Bone marrow (tissue), 2 donors: ENCODE measurements around the gene PTTG1IP.
A peak's percentile ranks its signal among the peaks of the same experiment; 100 is the strongest.
"Not testable (repeated sequence)": the region's sequence is repeated elsewhere in the genome, so short reads cannot be mapped to it uniquely, and the experiment has no call there.

Source experiments
- DNase-seq, 2 donors: peaks; one replicate each; lab custom pipeline; 2025; lab: John Stamatoyannopoulos, UW

PTTG1IP gene

GRCh38 chr21:44873356-44874239, at the start of gene PTTG1IP:
TSS of gene PTTG1IP (minus strand) at chr21:44873690. CDS start at chr21:44873616, 74 bp downstream.
- peak; percentile 92 for DNase-seq

- no peak for DNase-seq
Measured at GRCh38 chr21:44921928-44922327, 48.4 kb upstream of the PTTG1IP start.

GRCh38 chr21:44920694-44921604, 47.5 kb upstream of the PTTG1IP start, which contains the start of gene ITGB2:
TSS of gene ITGB2 (minus strand) at chr21:44920899. CDS start at chr21:44910782, 10,117 bp downstream.
- peak; percentile 14 to 71 for DNase-seq

- DNase-seq = no peak
Measured at GRCh38 chr21:44919913-44920693, 46.6 kb upstream of the PTTG1IP start.

- DNase-seq = no peak
Measured at GRCh38 chr21:44919111-44919912, 45.8 kb upstream of the PTTG1IP start.

GRCh38 chr21:44918581-44919033, 45.1 kb upstream of the PTTG1IP start:
- no peak for DNase-seq

- no peak for DNase-seq
Measured at GRCh38 chr21:44918107-44918470, 44.6 kb upstream of the PTTG1IP start.

GRCh38 chr21:44917446-44918106, 44.1 kb upstream of the PTTG1IP start:
- no peak for DNase-seq

- no peak for DNase-seq
Measured at GRCh38 chr21:44916965-44917364, 43.5 kb upstream of the PTTG1IP start.

- peak in 1 of 2 donors; percentile 26 for DNase-seq
Measured at GRCh38 chr21:44914176-44914874, 40.8 kb upstream of the PTTG1IP start.

GRCh38 chr21:44913425-44914175, 40.1 kb upstream of the PTTG1IP start:
- DNase-seq = no peak

GRCh38 chr21:44912506-44913412, 39.3 kb upstream of the PTTG1IP start:
- not testable (repeated sequence) for DNase-seq

- DNase-seq = no peak
Measured at GRCh38 chr21:44912158-44912473, 38.6 kb upstream of the PTTG1IP start.

- DNase-seq = peak; percentile 33 to 39
Measured at GRCh38 chr21:44911384-44912157, 38.1 kb upstream of the PTTG1IP start.

- no peak for DNase-seq
Measured at GRCh38 chr21:44911068-44911383, 37.5 kb upstream of the PTTG1IP start.

- DNase-seq = no peak
Measured at GRCh38 chr21:44910229-44911067, 37.0 kb upstream of the PTTG1IP start.
